GM20000 (cell line): Measurements from ENCODE around the gene COL6A2.
"Not testable (repeated sequence)": the region's sequence is repeated elsewhere in the genome, so short reads cannot be mapped to it uniquely, and the experiment has no call there.

Experiments
- DNase-seq: peaks from one replicate; pipeline ENCODE4 v3.0.0; 2012; ENCODE audit warnings: low spot score
- TF ChIP-seq, protein P1 (sequence below): IDR thresholded peaks from 2 replicates; pipeline ENCODE4 v1.5.1; 2012; ENCODE audit warnings: mild to moderate bottlenecking, control low read depth; ENCODE audit errors: extremely low read depth, missing control alignments

COL6A2 gene

DNA sequence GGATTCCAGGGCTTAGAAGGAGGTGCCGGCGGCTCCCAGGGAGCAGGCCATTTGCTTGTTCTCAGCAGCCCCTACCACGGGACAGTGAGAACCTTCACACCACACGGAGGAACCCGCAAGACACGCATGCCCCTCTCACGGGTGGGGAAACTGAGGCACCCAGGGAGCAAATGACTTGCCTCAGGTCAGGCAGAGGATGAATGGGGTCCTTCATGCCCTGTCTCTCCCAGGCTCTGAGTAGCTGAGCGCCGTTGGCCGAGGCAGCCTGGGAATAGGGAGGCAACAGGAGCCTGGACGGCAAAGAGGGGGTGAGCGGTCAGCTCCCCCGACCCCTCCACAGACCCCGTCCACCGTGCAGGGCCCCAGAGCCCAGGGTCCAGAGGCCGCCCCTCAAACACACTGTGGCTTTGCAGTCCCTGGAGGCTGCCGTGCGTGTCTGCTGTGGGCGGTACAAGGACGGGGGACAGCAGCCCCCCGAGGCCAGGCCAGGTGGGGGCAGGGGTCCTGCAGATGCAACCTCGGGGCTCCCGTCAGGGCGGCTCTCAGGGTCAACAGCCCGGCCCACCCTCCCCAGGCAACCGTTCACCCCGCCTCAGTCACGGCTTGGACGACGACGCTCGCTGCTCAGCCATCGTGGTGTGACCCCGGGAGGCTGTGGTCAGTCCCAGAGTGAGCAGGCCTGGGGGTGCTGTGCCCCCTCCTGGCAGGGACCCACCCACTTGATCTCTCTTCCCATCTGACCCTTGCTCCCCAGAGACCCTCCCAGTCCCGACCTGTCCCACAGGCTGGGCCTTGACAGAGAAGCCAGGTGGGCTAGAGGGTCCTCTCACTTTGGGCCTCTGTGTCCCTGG lies 15.8 kb upstream of the COL6A2 start:
- TF ChIP-seq, protein P1, sequence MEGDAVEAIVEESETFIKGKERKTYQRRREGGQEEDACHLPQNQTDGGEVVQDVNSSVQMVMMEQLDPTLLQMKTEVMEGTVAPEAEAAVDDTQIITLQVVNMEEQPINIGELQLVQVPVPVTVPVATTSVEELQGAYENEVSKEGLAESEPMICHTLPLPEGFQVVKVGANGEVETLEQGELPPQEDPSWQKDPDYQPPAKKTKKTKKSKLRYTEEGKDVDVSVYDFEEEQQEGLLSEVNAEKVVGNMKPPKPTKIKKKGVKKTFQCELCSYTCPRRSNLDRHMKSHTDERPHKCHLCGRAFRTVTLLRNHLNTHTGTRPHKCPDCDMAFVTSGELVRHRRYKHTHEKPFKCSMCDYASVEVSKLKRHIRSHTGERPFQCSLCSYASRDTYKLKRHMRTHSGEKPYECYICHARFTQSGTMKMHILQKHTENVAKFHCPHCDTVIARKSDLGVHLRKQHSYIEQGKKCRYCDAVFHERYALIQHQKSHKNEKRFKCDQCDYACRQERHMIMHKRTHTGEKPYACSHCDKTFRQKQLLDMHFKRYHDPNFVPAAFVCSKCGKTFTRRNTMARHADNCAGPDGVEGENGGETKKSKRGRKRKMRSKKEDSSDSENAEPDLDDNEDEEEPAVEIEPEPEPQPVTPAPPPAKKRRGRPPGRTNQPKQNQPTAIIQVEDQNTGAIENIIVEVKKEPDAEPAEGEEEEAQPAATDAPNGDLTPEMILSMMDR: no peak
- no peak for DNase-seq

DNA sequence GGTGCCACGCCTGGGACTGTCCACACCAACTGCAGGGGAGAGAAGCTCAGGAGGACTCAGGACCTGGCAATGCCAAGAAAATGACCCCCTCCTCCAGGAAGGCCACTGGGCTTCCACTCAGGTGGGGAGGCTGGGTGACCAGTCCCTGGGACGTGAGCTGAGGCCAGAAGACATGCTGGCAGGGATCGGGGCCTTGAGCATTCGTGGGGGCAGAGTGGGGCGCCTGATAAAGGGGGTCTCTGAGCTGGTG lies 15.3 kb upstream of the COL6A2 start:
- TF ChIP-seq, protein P1: no peak
- DNase-seq: no peak

DNA sequence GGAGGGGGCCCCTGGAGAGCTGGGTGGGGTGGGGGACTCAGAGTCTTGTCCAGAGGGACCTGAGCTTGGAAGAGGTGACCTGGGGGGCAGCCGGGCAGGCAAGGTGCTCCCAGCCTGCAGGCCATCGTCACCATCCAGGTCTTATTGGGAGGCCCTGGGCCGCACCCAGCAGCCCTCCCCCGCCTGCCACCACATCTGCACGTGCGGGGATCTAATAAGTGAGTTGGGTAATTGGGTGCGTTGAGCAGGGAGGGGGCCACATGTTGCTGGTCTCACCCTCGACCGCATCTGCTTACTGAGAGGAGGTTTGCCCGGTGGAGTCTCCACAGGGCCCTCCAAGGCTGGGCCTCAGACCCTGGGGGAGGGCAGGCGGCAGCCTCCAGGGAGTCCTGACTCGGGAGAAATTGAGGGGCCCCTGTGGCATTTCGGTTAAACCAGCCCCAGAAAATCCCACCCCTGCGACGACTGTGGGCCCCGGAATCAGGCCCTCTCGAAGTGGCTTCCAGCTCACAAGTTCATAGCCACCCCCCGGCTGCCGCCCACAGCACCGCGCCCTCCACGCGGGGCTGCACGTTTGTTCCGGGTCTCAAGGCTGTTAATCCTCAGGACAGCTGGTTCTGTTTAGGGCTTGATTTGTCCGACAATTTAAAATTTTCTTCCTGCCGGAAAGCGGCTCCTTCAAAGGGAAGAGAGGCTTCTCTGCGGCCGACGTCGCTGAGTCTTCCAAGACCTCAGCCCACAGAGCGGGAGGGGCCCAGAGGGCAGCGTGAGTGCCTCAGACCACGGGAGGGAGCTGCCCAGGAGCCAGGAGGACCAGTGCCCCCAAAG lies 14.7 kb upstream of the COL6A2 start:
- DNase-seq: no peak
- TF ChIP-seq, protein P1: no peak

DNA sequence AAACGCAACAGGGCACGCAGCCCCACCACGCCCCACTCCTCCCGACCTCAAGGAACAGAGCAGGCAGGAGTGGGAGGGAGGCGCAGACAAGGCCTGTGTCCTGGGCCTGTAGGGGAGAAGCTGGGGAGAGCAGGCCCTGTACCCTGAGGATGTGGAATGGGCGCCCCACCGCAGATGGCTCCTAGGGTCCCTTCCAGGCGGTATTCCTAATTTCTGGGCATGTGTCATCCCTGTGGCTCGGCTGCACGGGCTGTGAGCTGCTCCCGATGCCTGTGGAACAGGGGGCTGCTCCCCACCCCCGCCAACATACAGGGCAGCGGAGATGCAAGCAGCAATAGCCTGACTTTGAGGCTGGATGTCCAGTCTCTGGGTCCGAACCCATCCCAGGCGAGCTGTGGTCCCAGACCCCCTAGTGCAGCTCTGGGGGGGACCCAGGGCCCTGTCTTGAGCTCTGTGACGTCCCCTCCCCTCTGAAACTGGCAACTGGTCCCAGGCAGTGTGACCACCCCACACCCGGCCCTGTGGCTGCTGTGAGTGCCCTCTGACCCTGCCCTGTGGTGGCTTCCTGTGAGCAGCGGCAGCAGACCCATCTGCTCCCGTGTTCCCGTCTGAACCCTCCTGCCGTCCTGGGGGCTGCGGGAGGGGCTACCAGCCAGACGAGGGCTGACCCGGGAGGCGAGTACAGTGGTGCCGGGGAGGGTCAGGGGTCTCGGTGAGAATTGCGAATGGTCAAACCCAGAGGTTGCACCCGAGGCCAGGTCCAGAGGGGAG lies 13.9 kb upstream of the COL6A2 start:
- DNase-seq: no peak
- TF ChIP-seq, protein P1: no peak

DNA sequence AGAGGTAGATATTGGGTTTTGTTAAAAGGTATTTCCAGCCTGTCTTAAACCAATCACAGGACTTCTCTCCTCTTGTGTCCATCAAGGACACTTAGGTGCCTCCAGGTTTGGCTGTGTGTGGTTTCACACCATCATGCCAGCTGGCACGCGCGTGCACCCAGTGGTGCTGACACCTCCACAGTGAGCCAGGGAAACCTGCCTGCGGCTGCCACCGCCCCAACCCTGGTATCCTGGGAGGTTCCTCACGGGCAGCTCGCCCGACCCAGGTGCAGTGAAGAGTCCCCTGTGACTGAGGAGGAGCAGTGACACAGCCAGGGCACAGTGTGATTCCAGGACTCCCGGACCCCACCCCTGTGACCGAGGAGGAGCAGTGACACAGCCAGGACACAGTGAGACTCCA lies 13.2 kb upstream of the COL6A2 start:
- TF ChIP-seq, protein P1: no peak
- DNase-seq: no peak

DNA sequence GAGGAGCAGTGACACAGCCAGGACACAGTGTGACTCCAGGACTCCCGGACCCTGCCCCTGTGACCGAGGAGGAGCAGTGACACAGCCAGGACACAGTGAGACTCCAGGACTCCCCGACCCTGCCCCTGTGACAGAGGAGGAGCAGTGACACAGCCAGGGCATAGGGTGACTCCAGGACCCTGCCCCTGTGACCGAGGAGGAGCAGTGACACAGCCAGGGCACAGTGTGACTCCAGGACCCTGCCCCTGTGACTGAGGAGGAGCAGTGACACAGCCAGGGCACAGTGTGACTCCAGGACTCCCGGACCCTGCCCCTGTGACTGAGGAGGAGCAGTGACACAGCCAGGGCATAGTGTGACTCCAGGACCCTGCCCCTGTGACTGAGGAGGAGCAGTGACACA lies 12.7 kb upstream of the COL6A2 start:
- DNase-seq: not testable (repeated sequence)

DNA sequence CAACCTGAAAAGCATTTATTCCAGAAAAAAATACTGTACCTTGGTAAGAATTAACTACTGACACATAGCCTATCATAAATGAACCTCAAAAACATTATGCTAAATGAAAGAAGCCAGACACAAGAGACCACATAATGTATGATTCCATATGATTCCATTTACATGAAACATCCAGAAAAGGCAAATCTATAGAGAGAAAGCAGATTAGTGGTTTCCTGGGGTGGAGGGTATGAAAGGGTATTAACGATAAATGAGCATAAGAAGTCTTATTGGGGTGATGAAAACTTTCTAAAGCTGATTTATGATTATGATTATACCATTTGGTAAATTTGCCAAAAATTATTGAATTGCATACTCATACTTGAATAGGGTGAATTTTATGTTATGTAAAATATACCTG lies 10.3 kb upstream of the COL6A2 start:
- no peak for DNase-seq
- TF ChIP-seq, protein P1: no peak
